Keratinocyte (primary cell): ENCODE measurements around the gene SESTD1. TPM values are rescaled to one million over a fixed set of nuclear protein-coding genes. Genes with fewer than 3 reads are reported as not detected.

Experiments
- DNase-seq: peaks from one replicate; pipeline ENCODE4 v3.0.0-alpha.2; 2011; ENCODE audit warnings: low read depth, missing footprints, low spot score
- FAIRE-seq: peaks from 2 replicates; lab custom pipeline; 2011; peaks lifted over from hg19 to GRCh38; lab: Jason Lieb, UNC
- H2AFZ ChIP-seq: 2 replicates; pipeline ENCODE4 v1.6.0; 2012; ENCODE audit warnings: low read length, control low read depth, inconsistent platforms; ENCODE audit not compliant: control insufficient read depth
- H3K27ac ChIP-seq: 2 replicates; pipeline ENCODE4 v1.5.1; 2011; ENCODE audit warnings: low read length; ENCODE audit not compliant: control insufficient read depth, insufficient read depth
- H3K27me3 ChIP-seq: 3 replicates; pipeline ENCODE4 v1.6.0; 2011; ENCODE audit warnings: low read length; ENCODE audit not compliant: control insufficient read depth, insufficient read depth; ENCODE audit errors: extremely low read depth
- H3K36me3 ChIP-seq, 2 experiments: 2 replicates in 1 of 2; 3 replicates in 1 of 2; pipeline ENCODE4 v1.5.1; 2011; ENCODE audit warnings: low read length in 2 of 2, mild to moderate bottlenecking in 1 of 2; ENCODE audit not compliant: control insufficient read depth in 2 of 2, insufficient read depth in 2 of 2; ENCODE audit errors: extremely low read depth in 1 of 2
- H3K4me1 ChIP-seq: 3 replicates; pipeline ENCODE4 v1.5.1; 2011; ENCODE audit warnings: low read length; ENCODE audit not compliant: control insufficient read depth, insufficient read depth; ENCODE audit errors: extremely low read depth
- H3K4me2 ChIP-seq: 3 replicates; pipeline ENCODE4 v1.6.0; 2011; ENCODE audit warnings: low read depth, low read length; ENCODE audit not compliant: control insufficient read depth, insufficient read depth; ENCODE audit errors: extremely low read depth
- H3K4me3 ChIP-seq, 3 experiments: fragments of 200-600 bp in 1 of 3; sonication (generic) in 1 of 3; 2 replicates in 2 of 3; 3 replicates in 1 of 3; pipeline ENCODE4 v1.5.1; 2011 to 2016; ENCODE audit warnings: low read length in 3 of 3, mild to moderate bottlenecking in 3 of 3, control low read depth in 2 of 3, inconsistent platforms in 1 of 3, low read depth in 1 of 3, mixed read lengths in 1 of 3, mixed run types in 1 of 3, moderate library complexity in 1 of 3; ENCODE audit not compliant: control insufficient read depth in 2 of 3, insufficient read depth in 2 of 3; ENCODE audit errors: extremely low read depth in 1 of 3
- H3K79me2 ChIP-seq: 2 replicates; pipeline ENCODE4 v1.6.0; 2012; ENCODE audit warnings: low read length; ENCODE audit not compliant: control insufficient read depth, insufficient read depth
- H3K9ac ChIP-seq: 3 replicates; pipeline ENCODE4 v1.6.0; 2011; ENCODE audit warnings: low read length; ENCODE audit not compliant: control insufficient read depth, insufficient read depth; ENCODE audit errors: extremely low read depth
- H3K9me1 ChIP-seq: 3 replicates; pipeline ENCODE4 v1.6.0; 2011; ENCODE audit warnings: low read length; ENCODE audit not compliant: control insufficient read depth, insufficient read depth; ENCODE audit errors: extremely low read depth
- H3K9me3 ChIP-seq: 2 replicates; pipeline ENCODE4 v1.5.1; 2012; ENCODE audit warnings: low read depth, low read length; ENCODE audit not compliant: control insufficient read depth
- H4K20me1 ChIP-seq: 3 replicates; pipeline ENCODE4 v1.6.0; 2011; ENCODE audit warnings: low read length; ENCODE audit not compliant: control insufficient read depth, insufficient read depth; ENCODE audit errors: extremely low read depth
- CTCF ChIP-seq, 3 experiments: IDR thresholded peaks in 1 of 3; conservative IDR thresholded peaks in 1 of 3; optimal IDR thresholded peaks in 1 of 3; 2 replicates in 2 of 3; 3 replicates in 1 of 3; pipeline versions ENCODE3 to v1.5.1; 2011; ENCODE audit warnings: low read length in 3 of 3, mild to moderate bottlenecking in 3 of 3, moderate library complexity in 2 of 3, control low read depth in 1 of 3, inconsistent platforms in 1 of 3; ENCODE audit not compliant: insufficient read depth in 2 of 3; ENCODE audit errors: extremely low read depth in 1 of 3
- EZH2 ChIP-seq: IDR thresholded peaks from one replicate; pipeline ENCODE4 v1.6.1; 2012; ENCODE audit warnings: inconsistent platforms, mild to moderate bottlenecking, low read length, moderate library complexity
- dilution Hi-C: fragments of 300-500 bp; cut with MboI; formaldehyde crosslinking; loops from one replicate; pipeline ENCODE4 v1.7.0; 2020; ENCODE audit warnings: low sequenced_read_pairs; ENCODE audit not compliant: extremely low pct_ligation_motif_present
- polyA plus RNA-seq, 5 experiments: library from polyadenylated mRNA; depleted of rRNA in 3 of 5; stranded (reverse) in 3 of 5; stranded (forward) in 1 of 5; unstranded in 1 of 5; fragments of >200 nt; gene quantifications; 1 replicate in 1 of 5; 2 replicates in 3 of 5; 3 replicates in 1 of 5; pipeline versions ENCODE4 v1.2.1 to v1.2.3, GENCODE V29; 2011 to 2012; ENCODE audit warnings: missing spikeins in 2 of 5, low read depth in 1 of 5, low replicate concordance in 1 of 5

Gene SESTD1
- polyA plus RNA-seq, 1 donor (not counting 4 experiments of a cell fraction or from before 2014, with no cell fraction given) = 22.3 TPM

GRCh38 chr2:179186126-179186525, 78.5 kb downstream of the SESTD1 start:
- DNase-seq = no peak
- H3K4me2 ChIP-seq = no peak overlapping the region
- H3K9ac ChIP-seq = no peak overlapping the region
- no peaks in the 10 kb centered on the region for H3K9me1 ChIP-seq
- H3K4me1 ChIP-seq = peaks cover 3% of the 10 kb centered on the region
- H3K9me3 ChIP-seq = peaks cover 2% of the 10 kb centered on the region
- dilution Hi-C loops = no loop called here
- H3K27me3 ChIP-seq = no peaks in the 10 kb centered on the region
- peaks cover 45% of the 10 kb centered on the region for H3K79me2 ChIP-seq
- no peak overlapping the region for H3K4me3 ChIP-seq
- peak; percentile 57 for FAIRE-seq
- H2AFZ ChIP-seq = no peak overlapping the region
- H3K27ac ChIP-seq = no peak overlapping the region
- TF ChIP-seq CTCF (optimal IDR thresholded peaks at IDR 0.05 in 1 of 3, IDR thresholded peaks at IDR 0.05 in 1 of 3, conservative IDR thresholded peaks at IDR 0.05 in 1 of 3; ENCODE audit: extremely low read depth in 1 of 3, insufficient read depth in 2 of 3, low read length in 3 of 3) (no peak), EZH2 (no peak)
- no peaks in the 10 kb centered on the region for H4K20me1 ChIP-seq
- no peaks in the 10 kb centered on the region for H3K36me3 ChIP-seq

GRCh38 chr2:179184610-179185009, 80.0 kb downstream of the SESTD1 start:
- Histone ChIP-seq H3K27ac (no peak overlapping the region), H3K4me3 (no peak overlapping the region), H3K4me2 (no peak overlapping the region), H3K9me1 (no peaks in the 10 kb centered on the region), H4K20me1 (no peaks in the 10 kb centered on the region), H3K9me3 (no peaks in the 10 kb centered on the region), H3K9ac (no peak overlapping the region), H3K27me3 (no peaks in the 10 kb centered on the region), H3K79me2 (peaks cover 34% of the 10 kb centered on the region), H3K4me1 (peaks cover 3% of the 10 kb centered on the region), H3K36me3 (no peaks in the 10 kb centered on the region), H2AFZ (no peak overlapping the region)
- DNase-seq (no peak), FAIRE-seq (no peak)
- dilution Hi-C loops = no loop called here
- TF ChIP-seq EZH2 = no peak
- no peak for TF ChIP-seq CTCF (optimal IDR thresholded peaks at IDR 0.05 in 1 of 3, IDR thresholded peaks at IDR 0.05 in 1 of 3, conservative IDR thresholded peaks at IDR 0.05 in 1 of 3; ENCODE audit: extremely low read depth in 1 of 3, insufficient read depth in 2 of 3, low read length in 3 of 3)
